Liver (tissue), 9 donors: ENCODE measurements around the gene SLC1A5. TPM values are rescaled to one million over a fixed set of nuclear protein-coding genes. Genes with fewer than 3 reads are reported as not detected.

ENCODE experiments used
- DNase-seq: peaks from one replicate; pipeline ENCODE4 v3.0.0-alpha.2; 2017; ENCODE audit warnings: low spot score
- H3K27ac ChIP-seq, 2 donors: one replicate each; pipeline ENCODE4 v1.7.0; 2013; ENCODE audit warnings: inconsistent platforms in 2 of 2, low read length in 2 of 2, control low read depth in 1 of 2, low read depth in 1 of 2, mild to moderate bottlenecking in 1 of 2
- H3K27me3 ChIP-seq, 4 donors: one replicate each; pipeline versions ENCODE4 v1.6.1 to v1.7.0; 2013; ENCODE audit warnings: low read length in 3 of 4, inconsistent platforms in 1 of 4, mild to moderate bottlenecking in 1 of 4, moderate library complexity in 1 of 4; ENCODE audit not compliant: control insufficient read depth in 4 of 4, insufficient read depth in 4 of 4
- H3K36me3 ChIP-seq, 4 donors: one replicate each; pipeline versions ENCODE4 v1.6.1 to v1.7.0; 2013; ENCODE audit warnings: low read length in 3 of 4, mild to moderate bottlenecking in 3 of 4, low read depth in 1 of 4, moderate library complexity in 1 of 4; ENCODE audit not compliant: control insufficient read depth in 4 of 4, insufficient read depth in 3 of 4
- H3K4me1 ChIP-seq, 4 donors: one replicate each; pipeline versions ENCODE4 v1.6.1 to v1.7.0; 2013; ENCODE audit warnings: low read length in 3 of 4, mild to moderate bottlenecking in 3 of 4, moderate library complexity in 1 of 4; ENCODE audit not compliant: control insufficient read depth in 4 of 4, insufficient read depth in 4 of 4
- H3K4me3 ChIP-seq, 3 donors: one replicate each; pipeline versions ENCODE4 v1.6.1 to v1.7.0; 2013; ENCODE audit warnings: low read length in 3 of 3, control low read depth in 1 of 3, low read depth in 1 of 3, mild to moderate bottlenecking in 1 of 3
- H3K9ac ChIP-seq, 2 donors: one replicate each; pipeline ENCODE4 v1.7.0; 2013; ENCODE audit warnings: low read length in 2 of 2, mild to moderate bottlenecking in 2 of 2, moderate library complexity in 2 of 2, control low read depth in 1 of 2, low read depth in 1 of 2
- H3K9me3 ChIP-seq, 4 donors: one replicate each; pipeline versions ENCODE4 v1.6.1 to v1.7.0; 2013; ENCODE audit warnings: low read length in 3 of 4; ENCODE audit not compliant: control insufficient read depth in 4 of 4
- ATF3 ChIP-seq: IDR thresholded peaks from 2 replicates; pipeline ENCODE4 v1.6.1; 2016; ENCODE audit warnings: antibody characterized with exemption
- CTCF ChIP-seq: fragments of 150-350 bp; IDR thresholded peaks from 2 replicates; pipeline ENCODE4 v1.5.1; 2017; ENCODE audit warnings: improper control_type of control experiment, low read depth, low read length; ENCODE audit not compliant: missing input control
- EGR1 ChIP-seq, 2 donors: IDR thresholded peaks; 2 replicates each; pipeline ENCODE4 v1.6.1; 2016 to 2018; ENCODE audit warnings: antibody characterized with exemption in 2 of 2, low read depth in 2 of 2
- FOXA1 ChIP-seq: IDR thresholded peaks from 2 replicates; pipeline ENCODE4 v1.6.1; 2016; ENCODE audit warnings: antibody characterized with exemption
- HNF4A ChIP-seq, 2 donors: conservative IDR thresholded peaks; 2 replicates each; pipeline ENCODE4 v1.6.1; 2016; ENCODE audit warnings: antibody characterized with exemption in 2 of 2, mild to moderate bottlenecking in 2 of 2
- HNF4G ChIP-seq: IDR thresholded peaks from 2 replicates; pipeline ENCODE4 v1.6.1; 2016; ENCODE audit warnings: antibody characterized with exemption
- NR2F2 ChIP-seq: IDR thresholded peaks from 2 replicates; pipeline ENCODE4 v1.6.1; 2016; ENCODE audit warnings: antibody characterized with exemption
- REST ChIP-seq: IDR thresholded peaks from 2 replicates; pipeline ENCODE4 v1.6.1; 2016; ENCODE audit warnings: antibody characterized with exemption, mild to moderate bottlenecking
- RXRA ChIP-seq, 2 donors: IDR thresholded peaks; 2 replicates each; pipeline ENCODE4 v1.6.1; 2017 to 2018; ENCODE audit warnings: antibody characterized with exemption in 2 of 2, mild to moderate bottlenecking in 1 of 2
- TAF1 ChIP-seq: conservative IDR thresholded peaks from 2 replicates; pipeline ENCODE4 v1.6.1; 2016; ENCODE audit warnings: antibody characterized with exemption, mild to moderate bottlenecking
- YY1 ChIP-seq: IDR thresholded peaks from 2 replicates; pipeline ENCODE4 v1.6.1; 2016; ENCODE audit warnings: antibody characterized with exemption, mild to moderate bottlenecking
- WGBS: extraction: QIAGEN DNeasy Blood & Tissue Kit; methylation state at CpG from one replicate; pipeline ENCODE4 v1.1.7; 2013; 5-methylcytosine and 5-hydroxymethylcytosine counted together
- polyA plus RNA-seq, 2 donors: library from polyadenylated mRNA; stranded (reverse) in 1 of 2; unstranded in 1 of 2; fragments of 200-250 nt in 1 of 2; fragments of >200 nt in 1 of 2; fragmentation: Nextera tagmentation in 1 of 2; extraction: Ambion mirVana in 1 of 2; gene quantifications; one replicate each; pipeline versions ENCODE4 v1.2.1 to v1.2.3, GENCODE V29; 2013 to 2015
- total RNA-seq, 2 donors: library from RNA; depleted of rRNA; stranded (reverse); fragments of >200 nt; gene quantifications; one replicate each; pipeline ENCODE4 v1.2.3, GENCODE V29; 2014
- donor health status: healthy.
- donor health status: healthy.
- donor health status: healthy.
- donor health status: healthy.
- donor health status: healthy.

The SLC1A5 gene
- total and polyA plus RNA-seq, 4 donors: 1.5 to 90.8 (median 6.1) TPM

- no peak for DNase-seq
- WGBS: 81% methylated on average over 5 of the region's 5 CpGs
- no peak overlapping the region for H3K27ac ChIP-seq
Observed at GRCh38 chr19:46791944-46792343, 3.5 kb upstream of the SLC1A5 start.

GRCh38 chr19:46789371-46789770 is 977 bp upstream of the SLC1A5 start:
- H3K4me1 ChIP-seq: peaks cover 6 to 22% (median 14%) of the 10 kb centered on the region in 4 donors
- H3K4me3 ChIP-seq: no peak overlapping the region
- no peak for TF ChIP-seq FOXA1
- no peak for TF ChIP-seq NR2F2
- no peak for TF ChIP-seq EGR1 (IDR thresholded peaks at IDR 0.05; ENCODE audit: low read depth in 2 of 2)
- no peak for TF ChIP-seq RXRA (IDR thresholded peaks at IDR 0.05)
- no peak for TF ChIP-seq HNF4G
- no peak for TF ChIP-seq TAF1
- TF ChIP-seq CTCF: no peak
- TF ChIP-seq REST: no peak
- TF ChIP-seq YY1: no peak
- peaks cover 0 to 2% (median 0%) of the 10 kb centered on the region in 4 donors for H3K27me3 ChIP-seq
- no peaks in the 10 kb centered on the region for H3K9me3 ChIP-seq
- no peaks in the 10 kb centered on the region for H3K36me3 ChIP-seq
- H3K27ac ChIP-seq: no peak overlapping the region
- no peak for DNase-seq
- WGBS: 89% methylated on average over 8 of the region's 8 CpGs
- H3K9ac ChIP-seq: no peak overlapping the region

More at GRCh38 chr19:46791944-46792343, 3.5 kb upstream of the SLC1A5 start:
- no peak overlapping the region for H3K4me3 ChIP-seq
- TF ChIP-seq HNF4A (conservative IDR thresholded peaks at IDR 0.05): no peak
- no peak for TF ChIP-seq ATF3
- no peak for TF ChIP-seq CTCF
- TF ChIP-seq TAF1: no peak
- H3K27me3 ChIP-seq: no peaks in the 10 kb centered on the region
- H3K4me1 ChIP-seq: peaks cover 6 to 14% (median 10%) of the 10 kb centered on the region in 4 donors
- H3K9ac ChIP-seq: no peak overlapping the region
- no peaks in the 10 kb centered on the region for H3K36me3 ChIP-seq
- H3K9me3 ChIP-seq: no peaks in the 10 kb centered on the region
